Peyer's patch (tissue), 4 donors: ENCODE data around the gene CNOT3. TPM values are rescaled to one million over a fixed set of nuclear protein-coding genes. Genes with fewer than 3 reads are reported as not detected.

Source experiments
- DNase-seq, 3 donors: peaks; one replicate each; pipeline ENCODE4 v3.0.0-alpha.2; 2017 to 2019
- H3K27ac ChIP-seq, 4 donors: fragments of 200-600 bp; sonication (generic); one replicate each; pipeline ENCODE4 v1.5.1; 2016 to 2019
- H3K27me3 ChIP-seq, 2 donors: fragments of 200-600 bp; sonication (generic); one replicate each; pipeline ENCODE4 v1.5.1; 2019
- H3K36me3 ChIP-seq, 3 donors: fragments of 200-600 bp; sonication (generic); one replicate each; pipeline ENCODE4 v1.5.1; 2016 to 2019
- H3K4me1 ChIP-seq, 4 donors: fragments of 200-600 bp; sonication (generic); one replicate each; pipeline ENCODE4 v1.5.1; 2016 to 2019
- H3K4me3 ChIP-seq, 4 donors: fragments of 200-600 bp; sonication (generic); 1 replicate in 3 of 4; 2 replicates in 1 of 4; pipeline ENCODE4 v1.5.1; 2016 to 2019; ENCODE audit warnings: mild to moderate bottlenecking in 1 of 4
- H3K9me3 ChIP-seq, 4 donors: fragments of 200-600 bp; sonication (generic); one replicate each; pipeline ENCODE4 v1.5.1; 2016 to 2019; ENCODE audit warnings: mild to moderate bottlenecking in 1 of 4
- POLR2A ChIP-seq, 2 donors: fragments of 450-650 bp; IDR thresholded peaks; one replicate each; pipeline ENCODE4 v1.5.1; 2017; ENCODE audit warnings: antibody characterized with exemption in 2 of 2, mild to moderate bottlenecking in 2 of 2, moderate library complexity in 2 of 2
- total RNA-seq, 4 donors: library from RNA; depleted of rRNA; stranded (reverse); fragments of >200 nt; gene quantifications; one replicate each; pipeline ENCODE4 v1.1.0, GENCODE V29; 2016
- TF ChIP-seq, protein P1 (sequence below), 6 experiments: fragments of 450-650 bp in 4 of 6; fragments of 200-600 bp in 2 of 6; sonication (generic) in 1 of 6; IDR thresholded peaks; one replicate each; pipeline ENCODE4 v1.5.1; 2017 to 2019; ENCODE audit warnings: antibody characterized with exemption in 6 of 6, mild to moderate bottlenecking in 3 of 6, moderate library complexity in 1 of 6

CNOT3 gene
- total RNA-seq, 4 donors from 2014 or later: 26.1 to 99.9 (median 38.9) TPM

DNA sequence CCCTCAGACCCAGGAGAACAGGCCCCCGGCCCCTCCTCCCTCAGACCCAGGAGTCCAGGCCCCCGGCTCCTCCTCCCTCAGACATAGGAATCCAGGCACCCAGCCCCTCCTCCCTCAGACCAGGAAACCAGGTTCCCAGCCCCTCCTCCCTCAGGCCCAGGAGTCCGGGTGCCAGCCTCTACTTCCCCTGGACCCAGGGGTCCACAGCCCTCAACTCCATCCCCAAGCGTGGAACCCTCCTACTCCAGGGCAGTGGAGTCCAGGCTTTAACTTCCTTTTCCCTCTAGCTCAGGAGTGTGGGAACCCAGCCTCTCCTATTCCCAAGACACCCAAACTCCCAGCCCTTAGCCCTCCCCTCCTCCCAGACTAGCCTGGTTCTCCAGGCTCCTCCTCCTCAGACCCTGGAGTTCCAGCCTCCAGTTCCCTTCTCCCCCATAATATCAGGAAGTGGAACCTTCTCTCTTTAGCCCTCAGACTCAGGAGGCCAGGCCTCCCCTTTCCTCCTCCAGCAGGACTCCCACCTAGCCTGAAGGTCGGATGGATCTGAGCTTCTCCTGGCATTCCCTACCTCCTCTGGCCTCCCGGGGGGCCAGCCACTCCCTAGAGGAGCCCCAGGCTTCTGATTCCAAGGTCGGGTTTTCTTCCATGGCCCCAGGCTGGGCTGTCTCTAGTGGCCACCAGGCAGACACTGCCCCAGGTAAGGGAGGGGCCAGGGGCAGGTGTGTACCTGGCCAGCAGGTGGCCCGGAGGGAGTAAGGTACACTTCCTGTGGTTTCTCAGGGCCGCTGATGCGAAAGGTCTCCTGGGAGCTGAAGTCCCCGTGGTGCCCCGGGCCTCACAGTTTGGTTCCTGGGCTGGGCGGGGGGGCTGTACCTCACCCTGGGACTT, 35.2 kb downstream of the CNOT3 start, which contains the start of gene TMC4:
Gene TMC4 (minus strand): TSS at position 690 of the 888 bp plus-strand sequence. CDS start 43 bp downstream, at position 647.
- DNase-seq: peak; percentile 40 to 90 (median 88)
- Histone ChIP-seq H3K36me3 (peaks cover 0 to 17% (median 0%) of the 10 kb centered on the region in 3 donors), H3K4me3 (peak within 1 kb of the TSS in 3 of 4 donors; percentile 37 to 65 (median 59)), H3K27ac (peak within 1 kb of the TSS in 3 of 4 donors; percentile 77 to 85 (median 81)), H3K9me3 (no peaks in the 10 kb centered on the region), H3K4me1 (peaks cover 0 to 8% (median 5%) of the 10 kb centered on the region in 4 donors), H3K27me3 (no peaks in the 10 kb centered on the region)
- TF ChIP-seq, protein P1, sequence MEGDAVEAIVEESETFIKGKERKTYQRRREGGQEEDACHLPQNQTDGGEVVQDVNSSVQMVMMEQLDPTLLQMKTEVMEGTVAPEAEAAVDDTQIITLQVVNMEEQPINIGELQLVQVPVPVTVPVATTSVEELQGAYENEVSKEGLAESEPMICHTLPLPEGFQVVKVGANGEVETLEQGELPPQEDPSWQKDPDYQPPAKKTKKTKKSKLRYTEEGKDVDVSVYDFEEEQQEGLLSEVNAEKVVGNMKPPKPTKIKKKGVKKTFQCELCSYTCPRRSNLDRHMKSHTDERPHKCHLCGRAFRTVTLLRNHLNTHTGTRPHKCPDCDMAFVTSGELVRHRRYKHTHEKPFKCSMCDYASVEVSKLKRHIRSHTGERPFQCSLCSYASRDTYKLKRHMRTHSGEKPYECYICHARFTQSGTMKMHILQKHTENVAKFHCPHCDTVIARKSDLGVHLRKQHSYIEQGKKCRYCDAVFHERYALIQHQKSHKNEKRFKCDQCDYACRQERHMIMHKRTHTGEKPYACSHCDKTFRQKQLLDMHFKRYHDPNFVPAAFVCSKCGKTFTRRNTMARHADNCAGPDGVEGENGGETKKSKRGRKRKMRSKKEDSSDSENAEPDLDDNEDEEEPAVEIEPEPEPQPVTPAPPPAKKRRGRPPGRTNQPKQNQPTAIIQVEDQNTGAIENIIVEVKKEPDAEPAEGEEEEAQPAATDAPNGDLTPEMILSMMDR (IDR thresholded peaks at IDR 0.05): peak in 4 of 6 experiments; percentile 35 to 93 (median 85)
- TF ChIP-seq POLR2A (IDR thresholded peaks at IDR 0.05): peak; percentile 77 to 90

DNA sequence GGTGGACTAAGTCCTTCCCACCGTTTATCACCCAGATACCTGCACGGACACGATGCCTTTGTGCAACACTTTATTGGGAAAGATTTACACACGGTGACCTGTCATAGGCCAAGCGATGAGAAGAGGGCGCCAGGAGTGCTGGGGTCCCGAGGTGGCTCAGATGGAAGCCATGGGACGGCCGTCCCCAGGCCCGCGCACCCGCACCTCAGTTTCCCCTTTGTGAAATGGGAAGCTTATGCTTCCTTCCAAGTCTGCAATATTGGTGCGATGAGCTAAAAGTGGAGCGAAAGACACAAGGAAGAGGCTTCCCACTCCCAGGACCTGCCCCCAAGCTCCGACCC, 35.8 kb downstream of the CNOT3 start:
- no peak for DNase-seq
- no peaks in the 10 kb centered on the region for H3K9me3 ChIP-seq
- H3K36me3 ChIP-seq: peaks cover 0 to 23% (median 0%) of the 10 kb centered on the region in 3 donors
- peak overlapping the region in 2 of 4 donors; percentile 59 to 65 for H3K4me3 ChIP-seq
- peaks cover 0 to 6% (median 5%) of the 10 kb centered on the region in 4 donors for H3K4me1 ChIP-seq
- H3K27ac ChIP-seq: peak overlapping the region in 2 of 4 donors; percentile 81 to 85
- H3K27me3 ChIP-seq: no peaks in the 10 kb centered on the region
- TF ChIP-seq, protein P1 (IDR thresholded peaks at IDR 0.05): no peak
- no peak for TF ChIP-seq POLR2A (IDR thresholded peaks at IDR 0.05)

DNA sequence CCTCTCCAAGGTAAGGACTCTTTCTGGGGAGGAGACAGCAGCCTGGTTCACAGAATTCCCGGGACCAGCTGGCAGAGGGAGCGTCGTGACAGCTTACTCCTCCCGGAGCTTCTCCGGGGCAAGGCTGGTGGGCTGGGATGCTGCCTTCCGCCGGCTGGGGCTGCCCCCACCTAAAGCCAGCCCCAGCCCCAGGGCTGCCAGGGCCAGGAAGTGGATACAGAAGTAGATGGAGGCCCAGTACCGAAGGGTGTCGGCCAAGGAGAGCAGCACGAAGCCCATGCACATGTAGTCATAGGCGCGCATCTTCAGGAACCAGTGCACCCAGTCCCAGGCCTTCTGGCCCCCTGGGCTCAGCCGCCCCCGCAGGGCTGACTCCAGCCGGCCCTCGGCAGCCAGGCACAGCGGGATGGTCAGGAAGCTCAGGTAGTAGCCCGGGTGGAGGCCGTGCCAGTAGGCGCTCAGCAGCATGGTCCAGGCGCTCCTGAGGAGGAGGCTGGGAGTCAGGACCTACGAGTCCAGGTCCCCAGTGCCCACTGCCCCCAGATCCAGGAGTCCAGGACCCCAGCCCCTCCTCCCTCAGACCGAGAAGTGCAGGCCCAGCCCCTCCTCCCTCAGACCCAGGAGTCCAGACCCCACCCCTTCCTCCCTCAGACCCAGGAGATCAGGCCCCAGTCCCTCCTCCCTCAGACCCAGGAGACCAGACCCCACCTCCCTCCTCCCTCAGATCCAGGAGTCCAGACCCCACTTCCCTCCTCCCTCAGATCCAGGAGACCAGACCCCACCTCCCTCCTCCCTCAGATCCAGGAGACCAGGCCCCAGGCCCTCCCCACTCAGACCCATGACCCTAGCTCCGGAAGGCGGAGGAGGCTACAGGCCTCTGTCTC, 36.6 kb downstream of the CNOT3 start:
- peaks cover 0 to 28% (median 0%) of the 10 kb centered on the region in 3 donors for H3K36me3 ChIP-seq
- DNase-seq: peak in 1 of 3 donors; percentile 43

DNA sequence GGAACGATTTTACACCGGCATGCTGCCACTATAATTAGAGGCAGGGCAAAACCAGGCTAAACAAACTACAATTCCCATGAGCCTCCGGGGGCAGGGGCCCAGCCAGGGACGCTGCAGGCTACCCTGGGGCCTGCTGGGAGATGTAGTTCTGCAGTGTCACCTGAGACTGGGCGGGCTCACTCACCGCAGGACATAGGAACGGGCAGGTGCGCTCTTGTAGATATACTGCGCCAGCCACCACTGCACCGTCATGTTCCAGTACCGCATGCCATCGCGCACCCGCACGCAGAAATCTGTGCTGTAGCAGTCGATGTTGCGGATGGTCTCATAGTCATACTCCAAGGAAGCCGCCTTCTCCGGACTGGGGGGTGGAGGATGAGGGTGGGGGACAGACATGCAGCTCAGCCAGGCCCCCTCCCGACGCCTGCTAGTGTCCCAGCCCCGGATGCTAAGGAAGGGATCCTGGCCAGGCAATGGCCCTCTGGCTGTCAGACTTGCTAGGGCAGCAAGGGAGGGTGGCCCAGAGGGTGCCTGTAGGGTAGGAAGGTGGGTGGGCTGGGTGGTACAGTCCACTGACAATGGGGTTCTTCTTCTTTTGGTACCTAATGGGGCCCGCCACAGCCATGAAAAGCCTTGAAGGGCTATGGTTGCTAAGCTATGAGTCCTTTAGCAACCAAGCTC, 41.2 kb downstream of the CNOT3 start:
- no peak overlapping the region for H3K27ac ChIP-seq
- H3K4me1 ChIP-seq: no peaks in the 10 kb centered on the region
- DNase-seq: no peak
- no peaks in the 10 kb centered on the region for H3K27me3 ChIP-seq
- H3K4me3 ChIP-seq: no peak overlapping the region
- no peak for TF ChIP-seq POLR2A (IDR thresholded peaks at IDR 0.05)
- TF ChIP-seq, protein P1 (IDR thresholded peaks at IDR 0.05): no peak
- no peaks in the 10 kb centered on the region for H3K9me3 ChIP-seq
- peaks cover 0 to 58% (median 0%) of the 10 kb centered on the region in 3 donors for H3K36me3 ChIP-seq

More for the DNA sequence above, 36.6 kb downstream of the CNOT3 start:
- TF ChIP-seq, protein P1 (IDR thresholded peaks at IDR 0.05): no peak
- TF ChIP-seq POLR2A (IDR thresholded peaks at IDR 0.05): no peak
- Histone ChIP-seq H3K9me3 (no peaks in the 10 kb centered on the region), H3K4me1 (peaks cover 0 to 6% (median 4%) of the 10 kb centered on the region in 4 donors), H3K27ac (peak overlapping the region in 1 of 4 donors; percentile 9), H3K4me3 (no peak overlapping the region), H3K27me3 (no peaks in the 10 kb centered on the region)
